WTC11 (cell line): Measurements from ENCODE around the gene ZNF3.

Experiments
- CREM ChIP-seq: sonication (generic); formaldehyde crosslinking; IDR thresholded peaks from 2 replicates; pipeline ENCODE4 v1.8.1; 2022; ENCODE audit warnings: mild to moderate bottlenecking, missing genetic modification reagents, moderate library complexity
- NFATC4 ChIP-seq: fragments of 250-450 bp; sonication (Bioruptor Pico); IDR thresholded peaks from 2 replicates; pipeline ENCODE4 v1.9.0; 2021; ENCODE audit warnings: mild to moderate bottlenecking
- NFE2L1 ChIP-seq: sonication (generic); formaldehyde crosslinking; IDR thresholded peaks from 2 replicates; pipeline ENCODE4 v1.8.1; 2023; ENCODE audit warnings: missing genetic modification reagents
- TEAD4 ChIP-seq: sonication (generic); formaldehyde crosslinking; IDR thresholded peaks from 2 replicates; pipeline ENCODE4 v1.8.0; 2022; ENCODE audit warnings: mild to moderate bottlenecking, missing genetic modification reagents
- TP53 ChIP-seq: sonication (generic); formaldehyde crosslinking; IDR thresholded peaks from 2 replicates; pipeline ENCODE4 v1.8.1; 2023; ENCODE audit warnings: mild to moderate bottlenecking, missing genetic modification reagents
- ZBTB21 ChIP-seq: sonication (generic); formaldehyde crosslinking; IDR thresholded peaks from 2 replicates; pipeline ENCODE4 v1.8.1; 2023; ENCODE audit warnings: mild to moderate bottlenecking, missing genetic modification reagents, borderline replicate concordance
- TF ChIP-seq, protein P1 (sequence below): sonication (generic); formaldehyde crosslinking; IDR thresholded peaks from 2 replicates; pipeline ENCODE4 v1.8.1; 2023; ENCODE audit warnings: mild to moderate bottlenecking, moderate library complexity, missing genetic modification reagents
- TF ChIP-seq, protein P2 (sequence below): fragments of 200-600 bp; IDR thresholded peaks from 2 replicates; pipeline ENCODE4 v1.8.0; 2022; ENCODE audit warnings: antibody characterized with exemption
- TF ChIP-seq, protein P3 (sequence below): sonication (generic); formaldehyde crosslinking; IDR thresholded peaks from 2 replicates; pipeline ENCODE4 v1.8.1; 2022; ENCODE audit warnings: low read depth, missing genetic modification reagents, borderline replicate concordance
- TF ChIP-seq, protein P4 (sequence below): sonication (generic); formaldehyde crosslinking; IDR thresholded peaks from 2 replicates; pipeline ENCODE4 v1.8.1; 2023; ENCODE audit warnings: mild to moderate bottlenecking, missing genetic modification reagents, borderline replicate concordance
- TF ChIP-seq, protein P5 (sequence below): sonication (generic); formaldehyde crosslinking; IDR thresholded peaks from 2 replicates; pipeline ENCODE4 v1.8.1; 2022; ENCODE audit warnings: low read depth, mild to moderate bottlenecking, moderate library complexity, missing genetic modification reagents, borderline replicate concordance
- TF ChIP-seq, protein P6 (sequence below): sonication (generic); formaldehyde crosslinking; IDR thresholded peaks from 2 replicates; pipeline ENCODE4 v1.8.1; 2022; ENCODE audit warnings: mild to moderate bottlenecking, missing genetic modification reagents, moderate library complexity, borderline replicate concordance
- TF ChIP-seq, protein P7 (sequence below): sonication (generic); formaldehyde crosslinking; IDR thresholded peaks from 2 replicates; pipeline ENCODE4 v1.8.0; 2022; ENCODE audit warnings: mild to moderate bottlenecking, missing genetic modification reagents
- TF ChIP-seq, protein P8 (sequence below): sonication (generic); formaldehyde crosslinking; conservative IDR thresholded peaks from 2 replicates; pipeline ENCODE4 v1.8.1; 2023; ENCODE audit warnings: mild to moderate bottlenecking, low read depth, missing genetic modification reagents, moderate library complexity

DNA sequence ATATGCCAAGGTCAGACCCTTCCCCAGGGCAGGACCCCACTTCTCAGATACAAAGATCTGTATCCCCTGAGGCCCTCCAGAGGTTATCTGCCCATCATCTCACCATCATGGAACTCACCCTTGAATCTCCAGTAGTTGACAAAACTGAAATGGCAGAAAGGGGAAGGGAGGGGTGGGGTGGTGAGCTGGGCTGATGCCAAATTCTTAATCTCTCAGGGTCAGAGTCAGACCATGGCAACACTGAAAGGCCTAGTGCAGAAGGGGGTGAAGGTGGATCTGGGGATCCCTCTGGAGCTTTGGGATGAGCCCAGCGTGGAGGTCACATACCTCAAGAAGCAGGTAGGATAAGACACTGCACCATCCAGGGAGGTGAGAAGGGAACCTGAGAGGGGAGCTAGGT, 41.0 kb upstream of the ZNF3 start:
- TF ChIP-seq, protein P1, sequence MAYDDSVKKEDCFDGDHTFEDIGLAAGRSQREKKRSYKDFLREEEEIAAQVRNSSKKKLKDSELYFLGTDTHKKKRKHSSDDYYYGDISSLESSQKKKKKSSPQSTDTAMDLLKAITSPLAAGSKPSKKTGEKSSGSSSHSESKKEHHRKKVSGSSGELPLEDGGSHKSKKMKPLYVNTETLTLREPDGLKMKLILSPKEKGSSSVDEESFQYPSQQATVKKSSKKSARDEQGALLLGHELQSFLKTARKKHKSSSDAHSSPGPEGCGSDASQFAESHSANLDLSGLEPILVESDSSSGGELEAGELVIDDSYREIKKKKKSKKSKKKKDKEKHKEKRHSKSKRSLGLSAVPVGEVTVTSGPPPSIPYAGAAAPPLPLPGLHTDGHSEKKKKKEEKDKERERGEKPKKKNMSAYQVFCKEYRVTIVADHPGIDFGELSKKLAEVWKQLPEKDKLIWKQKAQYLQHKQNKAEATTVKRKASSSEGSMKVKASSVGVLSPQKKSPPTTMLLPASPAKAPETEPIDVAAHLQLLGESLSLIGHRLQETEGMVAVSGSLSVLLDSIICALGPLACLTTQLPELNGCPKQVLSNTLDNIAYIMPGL: no peak
- TF ChIP-seq, protein P2, sequence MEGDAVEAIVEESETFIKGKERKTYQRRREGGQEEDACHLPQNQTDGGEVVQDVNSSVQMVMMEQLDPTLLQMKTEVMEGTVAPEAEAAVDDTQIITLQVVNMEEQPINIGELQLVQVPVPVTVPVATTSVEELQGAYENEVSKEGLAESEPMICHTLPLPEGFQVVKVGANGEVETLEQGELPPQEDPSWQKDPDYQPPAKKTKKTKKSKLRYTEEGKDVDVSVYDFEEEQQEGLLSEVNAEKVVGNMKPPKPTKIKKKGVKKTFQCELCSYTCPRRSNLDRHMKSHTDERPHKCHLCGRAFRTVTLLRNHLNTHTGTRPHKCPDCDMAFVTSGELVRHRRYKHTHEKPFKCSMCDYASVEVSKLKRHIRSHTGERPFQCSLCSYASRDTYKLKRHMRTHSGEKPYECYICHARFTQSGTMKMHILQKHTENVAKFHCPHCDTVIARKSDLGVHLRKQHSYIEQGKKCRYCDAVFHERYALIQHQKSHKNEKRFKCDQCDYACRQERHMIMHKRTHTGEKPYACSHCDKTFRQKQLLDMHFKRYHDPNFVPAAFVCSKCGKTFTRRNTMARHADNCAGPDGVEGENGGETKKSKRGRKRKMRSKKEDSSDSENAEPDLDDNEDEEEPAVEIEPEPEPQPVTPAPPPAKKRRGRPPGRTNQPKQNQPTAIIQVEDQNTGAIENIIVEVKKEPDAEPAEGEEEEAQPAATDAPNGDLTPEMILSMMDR: no peak
- TF ChIP-seq CREM (CRISPR knock-in tag) (no peak), NFATC4 (CRISPR knock-in tag) (no peak), TEAD4 (no peak), NFE2L1 (CRISPR knock-in tag) (no peak), TP53 (CRISPR knock-in tag) (no peak), ZBTB21 (CRISPR knock-in tag) (no peak)
- TF ChIP-seq, protein P3, sequence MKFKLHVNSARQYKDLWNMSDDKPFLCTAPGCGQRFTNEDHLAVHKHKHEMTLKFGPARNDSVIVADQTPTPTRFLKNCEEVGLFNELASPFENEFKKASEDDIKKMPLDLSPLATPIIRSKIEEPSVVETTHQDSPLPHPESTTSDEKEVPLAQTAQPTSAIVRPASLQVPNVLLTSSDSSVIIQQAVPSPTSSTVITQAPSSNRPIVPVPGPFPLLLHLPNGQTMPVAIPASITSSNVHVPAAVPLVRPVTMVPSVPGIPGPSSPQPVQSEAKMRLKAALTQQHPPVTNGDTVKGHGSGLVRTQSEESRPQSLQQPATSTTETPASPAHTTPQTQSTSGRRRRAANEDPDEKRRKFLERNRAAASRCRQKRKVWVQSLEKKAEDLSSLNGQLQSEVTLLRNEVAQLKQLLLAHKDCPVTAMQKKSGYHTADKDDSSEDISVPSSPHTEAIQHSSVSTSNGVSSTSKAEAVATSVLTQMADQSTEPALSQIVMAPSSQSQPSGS (CRISPR knock-in tag): no peak
- TF ChIP-seq, protein P4, sequence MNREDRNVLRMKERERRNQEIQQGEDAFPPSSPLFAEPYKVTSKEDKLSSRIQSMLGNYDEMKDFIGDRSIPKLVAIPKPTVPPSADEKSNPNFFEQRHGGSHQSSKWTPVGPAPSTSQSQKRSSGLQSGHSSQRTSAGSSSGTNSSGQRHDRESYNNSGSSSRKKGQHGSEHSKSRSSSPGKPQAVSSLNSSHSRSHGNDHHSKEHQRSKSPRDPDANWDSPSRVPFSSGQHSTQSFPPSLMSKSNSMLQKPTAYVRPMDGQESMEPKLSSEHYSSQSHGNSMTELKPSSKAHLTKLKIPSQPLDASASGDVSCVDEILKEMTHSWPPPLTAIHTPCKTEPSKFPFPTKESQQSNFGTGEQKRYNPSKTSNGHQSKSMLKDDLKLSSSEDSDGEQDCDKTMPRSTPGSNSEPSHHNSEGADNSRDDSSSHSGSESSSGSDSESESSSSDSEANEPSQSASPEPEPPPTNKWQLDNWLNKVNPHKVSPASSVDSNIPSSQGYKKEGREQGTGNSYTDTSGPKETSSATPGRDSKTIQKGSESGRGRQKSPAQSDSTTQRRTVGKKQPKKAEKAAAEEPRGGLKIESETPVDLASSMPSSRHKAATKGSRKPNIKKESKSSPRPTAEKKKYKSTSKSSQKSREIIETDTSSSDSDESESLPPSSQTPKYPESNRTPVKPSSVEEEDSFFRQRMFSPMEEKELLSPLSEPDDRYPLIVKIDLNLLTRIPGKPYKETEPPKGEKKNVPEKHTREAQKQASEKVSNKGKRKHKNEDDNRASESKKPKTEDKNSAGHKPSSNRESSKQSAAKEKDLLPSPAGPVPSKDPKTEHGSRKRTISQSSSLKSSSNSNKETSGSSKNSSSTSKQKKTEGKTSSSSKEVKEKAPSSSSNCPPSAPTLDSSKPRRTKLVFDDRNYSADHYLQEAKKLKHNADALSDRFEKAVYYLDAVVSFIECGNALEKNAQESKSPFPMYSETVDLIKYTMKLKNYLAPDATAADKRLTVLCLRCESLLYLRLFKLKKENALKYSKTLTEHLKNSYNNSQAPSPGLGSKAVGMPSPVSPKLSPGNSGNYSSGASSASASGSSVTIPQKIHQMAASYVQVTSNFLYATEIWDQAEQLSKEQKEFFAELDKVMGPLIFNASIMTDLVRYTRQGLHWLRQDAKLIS: no peak
- TF ChIP-seq, protein P5, sequence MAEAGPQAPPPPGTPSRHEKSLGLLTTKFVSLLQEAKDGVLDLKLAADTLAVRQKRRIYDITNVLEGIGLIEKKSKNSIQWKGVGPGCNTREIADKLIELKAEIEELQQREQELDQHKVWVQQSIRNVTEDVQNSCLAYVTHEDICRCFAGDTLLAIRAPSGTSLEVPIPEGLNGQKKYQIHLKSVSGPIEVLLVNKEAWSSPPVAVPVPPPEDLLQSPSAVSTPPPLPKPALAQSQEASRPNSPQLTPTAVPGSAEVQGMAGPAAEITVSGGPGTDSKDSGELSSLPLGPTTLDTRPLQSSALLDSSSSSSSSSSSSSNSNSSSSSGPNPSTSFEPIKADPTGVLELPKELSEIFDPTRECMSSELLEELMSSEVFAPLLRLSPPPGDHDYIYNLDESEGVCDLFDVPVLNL (CRISPR knock-in tag): no peak
- TF ChIP-seq, protein P6, sequence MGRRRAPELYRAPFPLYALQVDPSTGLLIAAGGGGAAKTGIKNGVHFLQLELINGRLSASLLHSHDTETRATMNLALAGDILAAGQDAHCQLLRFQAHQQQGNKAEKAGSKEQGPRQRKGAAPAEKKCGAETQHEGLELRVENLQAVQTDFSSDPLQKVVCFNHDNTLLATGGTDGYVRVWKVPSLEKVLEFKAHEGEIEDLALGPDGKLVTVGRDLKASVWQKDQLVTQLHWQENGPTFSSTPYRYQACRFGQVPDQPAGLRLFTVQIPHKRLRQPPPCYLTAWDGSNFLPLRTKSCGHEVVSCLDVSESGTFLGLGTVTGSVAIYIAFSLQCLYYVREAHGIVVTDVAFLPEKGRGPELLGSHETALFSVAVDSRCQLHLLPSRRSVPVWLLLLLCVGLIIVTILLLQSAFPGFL: no peak
- TF ChIP-seq, protein P7, sequence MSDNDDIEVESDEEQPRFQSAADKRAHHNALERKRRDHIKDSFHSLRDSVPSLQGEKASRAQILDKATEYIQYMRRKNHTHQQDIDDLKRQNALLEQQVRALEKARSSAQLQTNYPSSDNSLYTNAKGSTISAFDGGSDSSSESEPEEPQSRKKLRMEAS (CRISPR knock-in tag): no peak
- TF ChIP-seq, protein P8, sequence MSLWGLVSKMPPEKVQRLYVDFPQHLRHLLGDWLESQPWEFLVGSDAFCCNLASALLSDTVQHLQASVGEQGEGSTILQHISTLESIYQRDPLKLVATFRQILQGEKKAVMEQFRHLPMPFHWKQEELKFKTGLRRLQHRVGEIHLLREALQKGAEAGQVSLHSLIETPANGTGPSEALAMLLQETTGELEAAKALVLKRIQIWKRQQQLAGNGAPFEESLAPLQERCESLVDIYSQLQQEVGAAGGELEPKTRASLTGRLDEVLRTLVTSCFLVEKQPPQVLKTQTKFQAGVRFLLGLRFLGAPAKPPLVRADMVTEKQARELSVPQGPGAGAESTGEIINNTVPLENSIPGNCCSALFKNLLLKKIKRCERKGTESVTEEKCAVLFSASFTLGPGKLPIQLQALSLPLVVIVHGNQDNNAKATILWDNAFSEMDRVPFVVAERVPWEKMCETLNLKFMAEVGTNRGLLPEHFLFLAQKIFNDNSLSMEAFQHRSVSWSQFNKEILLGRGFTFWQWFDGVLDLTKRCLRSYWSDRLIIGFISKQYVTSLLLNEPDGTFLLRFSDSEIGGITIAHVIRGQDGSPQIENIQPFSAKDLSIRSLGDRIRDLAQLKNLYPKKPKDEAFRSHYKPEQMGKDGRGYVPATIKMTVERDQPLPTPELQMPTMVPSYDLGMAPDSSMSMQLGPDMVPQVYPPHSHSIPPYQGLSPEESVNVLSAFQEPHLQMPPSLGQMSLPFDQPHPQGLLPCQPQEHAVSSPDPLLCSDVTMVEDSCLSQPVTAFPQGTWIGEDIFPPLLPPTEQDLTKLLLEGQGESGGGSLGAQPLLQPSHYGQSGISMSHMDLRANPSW (CRISPR knock-in tag): no peak
